ENCODE results near the gene INCENP. TPM values are rescaled to one million over a fixed set of nuclear protein-coding genes. Genes with fewer than 3 reads are reported as not detected.

The INCENP gene
- total and polyA plus RNA-seq, 2 of the 13 experiments (the other 11 are each of a cell fraction or from before 2014, with no cell fraction given) = 14.1 to 37.3 TPM

DNA sequence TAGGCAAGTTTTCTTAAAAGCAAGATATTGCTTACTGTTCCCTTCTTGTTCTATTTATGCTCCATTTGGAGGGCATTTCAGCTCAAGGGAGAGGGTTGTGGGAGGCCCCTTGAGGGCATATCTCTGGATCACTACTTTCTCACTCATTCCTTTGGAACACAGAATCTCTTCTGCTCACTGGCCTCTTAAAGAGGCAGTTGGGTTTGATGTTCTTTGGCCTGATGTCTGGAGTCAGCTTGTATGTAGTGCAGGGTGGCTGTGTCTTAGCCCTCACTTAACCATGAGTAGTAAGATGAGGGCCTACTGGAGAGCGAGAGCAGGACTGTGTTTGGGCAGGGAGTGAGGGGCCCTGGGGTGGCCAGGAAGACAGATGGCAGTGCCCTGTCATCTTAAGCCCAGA lies 3.6 kb downstream of the INCENP start:
- Histone ChIP-seq H3K9ac (ENCODE audit: insufficient read depth, low read depth, low read length) (no peak overlapping the region), H3K27ac (ENCODE audit: extremely low read length, insufficient read depth, low read length) (no peak overlapping the region), H3K9me3 (ENCODE audit: low read length) (no peaks in the 10 kb centered on the region), H3K27me3 (ENCODE audit: control insufficient read depth in 1 of 2, insufficient read depth in 2 of 2, low read length in 2 of 2) (no peaks in the 10 kb centered on the region; a peak in 1 of 5 replicates), H2AFZ (ENCODE audit: low read length) (no peak overlapping the region), H3K4me3 (replicated peaks in 1 of 3; ENCODE audit: insufficient read depth in 1 of 3, low read depth in 2 of 3, low read length in 3 of 3) (no peak overlapping the region), H3K36me3 (replicated peaks in 1 of 2; ENCODE audit: control insufficient read depth in 1 of 2, insufficient read depth in 2 of 2, low read length in 2 of 2) (peaks cover 19 to 48% of the 10 kb centered on the region in 2 experiments; a peak in 4 of 5 replicates), H3K4me1 (ENCODE audit: insufficient read depth, low read length) (peaks cover 24% of the 10 kb centered on the region), H4K20me1 (ENCODE audit: insufficient read depth, low read length) (no peaks in the 10 kb centered on the region), H3K79me2 (ENCODE audit: insufficient read depth, low read length) (peaks cover 64% of the 10 kb centered on the region), H3K4me2 (ENCODE audit: low read depth, low read length) (no peak overlapping the region)
- FAIRE-seq = no peak
- WGBS (ENCODE audit: low lambda C conversion rate) = 91% methylated on average over 1 of the region's 1 CpG
- ChIA-PET POLR2A (no interaction called here), CTCF (ENCODE audit: low intra/inter-chr PET ratio, low total read pairs) (no interaction called here)
- BruUV-seq (replicated peaks) = no TSS peak
- no peak for ATAC-seq
- intact Hi-C loops (cut with micrococcal nuclease; ENCODE audit: unreplicated experiment) (no loop called here), in situ Hi-C loops (cut with HindIII; ENCODE audit: extremely low pct_ligation_motif_present, low pct_unique_long_range_greater_than_20kb) (no loop called here)
- no peak for DNase-seq (ENCODE audit: low spot score)
- TF ChIP-seq, protein P1, sequence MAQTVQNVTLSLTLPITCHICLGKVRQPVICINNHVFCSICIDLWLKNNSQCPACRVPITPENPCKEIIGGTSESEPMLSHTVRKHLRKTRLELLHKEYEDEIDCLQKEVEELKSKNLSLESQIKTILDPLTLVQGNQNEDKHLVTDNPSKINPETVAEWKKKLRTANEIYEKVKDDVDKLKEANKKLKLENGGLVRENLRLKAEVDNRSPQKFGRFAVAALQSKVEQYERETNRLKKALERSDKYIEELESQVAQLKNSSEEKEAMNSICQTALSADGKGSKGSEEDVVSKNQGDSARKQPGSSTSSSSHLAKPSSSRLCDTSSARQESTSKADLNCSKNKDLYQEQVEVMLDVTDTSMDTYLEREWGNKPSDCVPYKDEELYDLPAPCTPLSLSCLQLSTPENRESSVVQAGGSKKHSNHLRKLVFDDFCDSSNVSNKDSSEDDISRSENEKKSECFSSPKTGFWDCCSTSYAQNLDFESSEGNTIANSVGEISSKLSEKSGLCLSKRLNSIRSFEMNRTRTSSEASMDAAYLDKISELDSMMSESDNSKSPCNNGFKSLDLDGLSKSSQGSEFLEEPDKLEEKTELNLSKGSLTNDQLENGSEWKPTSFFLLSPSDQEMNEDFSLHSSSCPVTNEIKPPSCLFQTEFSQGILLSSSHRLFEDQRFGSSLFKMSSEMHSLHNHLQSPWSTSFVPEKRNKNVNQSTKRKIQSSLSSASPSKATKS (CRISPR knock-in tag; IDR thresholded peaks at IDR 0.05) = no peak
- TF ChIP-seq PITX1 (CRISPR knock-in tag; IDR thresholded peaks at IDR 0.05) = no peak
- TF ChIP-seq HOXA3 (CRISPR knock-in tag; IDR thresholded peaks at IDR 0.05) = no peak
- TF ChIP-seq SOX5 (CRISPR knock-in tag; IDR thresholded peaks at IDR 0.05; ENCODE audit: borderline replicate concordance) = no peak
- TF ChIP-seq TBL1XR1 (IDR thresholded peaks at IDR 0.05; ENCODE audit: borderline replicate concordance, low read length, partially characterized antibody) = no peak
- no peak for TF ChIP-seq SETDB1 (CRISPR knock-in tag; IDR thresholded peaks at IDR 0.05; ENCODE audit: borderline replicate concordance)
- no peak for TF ChIP-seq MEIS2 (CRISPR knock-in tag; IDR thresholded peaks at IDR 0.05)
- TF ChIP-seq, protein P2, sequence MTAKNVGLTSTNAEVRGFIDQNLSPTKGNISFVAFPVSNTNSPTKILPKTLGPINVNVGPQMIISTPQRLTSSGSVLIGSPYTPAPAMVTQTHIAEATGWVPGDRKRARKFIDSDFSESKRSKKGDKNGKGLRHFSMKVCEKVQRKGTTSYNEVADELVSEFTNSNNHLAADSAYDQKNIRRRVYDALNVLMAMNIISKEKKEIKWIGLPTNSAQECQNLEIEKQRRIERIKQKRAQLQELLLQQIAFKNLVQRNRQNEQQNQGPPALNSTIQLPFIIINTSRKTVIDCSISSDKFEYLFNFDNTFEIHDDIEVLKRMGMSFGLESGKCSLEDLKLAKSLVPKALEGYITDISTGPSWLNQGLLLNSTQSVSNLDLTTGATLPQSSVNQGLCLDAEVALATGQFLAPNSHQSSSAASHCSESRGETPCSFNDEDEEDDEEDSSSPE (CRISPR knock-in tag; IDR thresholded peaks at IDR 0.05) = no peak
- no peak for TF ChIP-seq ZNF710 (CRISPR knock-in tag; IDR thresholded peaks at IDR 0.05; ENCODE audit: borderline replicate concordance)
- TF ChIP-seq ZNF256 (CRISPR knock-in tag; conservative IDR thresholded peaks at IDR 0.05) = no peak
- TF ChIP-seq FOSL2 (CRISPR knock-in tag; IDR thresholded peaks at IDR 0.05) = no peak
- no peak for TF ChIP-seq SAP130 (CRISPR knock-in tag; IDR thresholded peaks at IDR 0.05; ENCODE audit: low read depth)
- TF ChIP-seq SP140L (CRISPR knock-in tag; IDR thresholded peaks at IDR 0.05; ENCODE audit: borderline replicate concordance) = no peak
- TF ChIP-seq RARG (CRISPR knock-in tag; IDR thresholded peaks at IDR 0.05; ENCODE audit: low read depth) = no peak
- no peak for TF ChIP-seq HIC2 (CRISPR knock-in tag; IDR thresholded peaks at IDR 0.05; ENCODE audit: low read depth)
- TF ChIP-seq ZNF740 (CRISPR knock-in tag; IDR thresholded peaks at IDR 0.05) = no peak

All from HepG2 (cell line).